Hippocampal formation (tissue), 2 donors: ENCODE results near the gene NOP16.
A peak's percentile ranks its signal among the peaks of the same experiment; 100 is the strongest.

Experiments
- DNase-seq, 2 donors: peaks; one replicate each; lab custom pipeline; 2025; lab: John Stamatoyannopoulos, UW

Gene NOP16

DNA sequence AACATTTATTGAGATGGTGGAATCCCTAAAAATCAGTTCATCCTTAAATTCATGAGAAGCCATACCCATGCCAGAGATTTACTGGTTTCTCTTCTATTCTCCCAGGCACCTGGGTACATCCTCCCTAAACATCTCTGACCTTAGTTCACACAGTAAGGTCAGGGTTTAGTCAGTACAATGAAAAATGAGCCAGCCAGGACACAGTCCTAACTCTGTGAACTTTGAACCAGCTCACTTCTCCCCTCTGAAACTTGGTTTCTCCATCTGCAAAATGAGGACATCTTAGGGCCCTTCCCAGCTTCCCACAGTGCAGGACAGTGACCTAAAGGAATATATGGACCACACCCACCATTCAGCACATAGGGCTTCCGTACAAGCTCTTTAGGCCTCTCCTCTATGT is 1.9 kb downstream of the NOP16 start:
- DNase-seq: no peak

GRCh38 chr5:176384991-176385390 is 3.4 kb downstream of the NOP16 start:
- no peak for DNase-seq

GRCh38 chr5:176384366-176384930 is 4.0 kb downstream of the NOP16 start:
- DNase-seq: no peak

- no peak for DNase-seq
Observed at GRCh38 chr5:176383961-176384360, 4.4 kb downstream of the NOP16 start.

DNA sequence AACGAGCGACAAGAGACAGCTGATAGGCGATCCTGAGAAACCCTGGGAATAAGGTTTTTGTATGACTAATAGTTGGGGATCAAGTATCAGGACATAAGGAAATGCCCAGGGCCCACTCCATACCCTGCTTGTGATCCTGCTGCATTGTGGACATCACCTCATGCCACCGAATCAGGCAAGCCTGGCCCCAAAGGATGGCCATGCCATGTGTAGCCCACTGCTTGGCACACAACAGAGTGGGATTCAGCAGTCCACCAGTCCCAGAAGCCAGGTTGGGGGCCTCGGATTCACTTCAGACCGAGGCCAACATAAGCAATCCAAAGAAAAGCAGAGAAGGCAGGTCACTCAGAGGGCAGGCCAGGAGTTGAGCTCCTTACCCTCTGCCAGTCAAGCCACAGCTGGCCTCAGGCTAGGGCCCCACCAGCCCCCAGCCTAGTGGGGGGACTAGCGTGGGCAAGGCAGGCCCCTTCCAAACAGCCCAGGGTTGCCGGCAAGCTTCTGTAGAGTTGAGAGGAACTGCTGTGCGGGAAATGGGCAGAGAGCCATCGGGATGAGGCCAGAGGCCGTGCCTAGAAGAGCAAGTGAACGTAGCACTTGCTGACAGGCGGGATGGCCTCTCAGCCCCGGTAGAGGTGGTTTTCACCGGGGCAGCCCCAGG is 5.0 kb downstream of the NOP16 start:
- no peak for DNase-seq

DNA sequence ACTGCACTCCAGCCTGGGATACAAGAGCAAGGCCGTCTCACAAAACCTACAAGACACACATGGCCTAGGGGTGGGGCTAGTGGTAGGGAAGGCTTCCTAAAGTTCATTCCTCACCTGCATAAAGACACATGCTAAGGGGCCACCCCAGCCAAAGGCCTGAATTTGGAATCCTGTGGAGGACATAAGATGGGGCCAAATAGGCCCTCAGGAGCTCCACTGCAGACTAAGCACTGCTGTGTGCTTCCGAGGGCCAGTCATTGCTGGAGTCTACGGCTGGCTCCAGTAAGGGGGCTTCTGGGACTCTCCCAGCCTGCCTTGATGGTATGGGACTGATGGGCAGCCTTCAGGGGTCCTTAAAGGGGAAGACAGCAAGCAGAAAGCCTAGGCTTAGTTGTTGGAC is 5.7 kb downstream of the NOP16 start:
- no peak for DNase-seq

DNA sequence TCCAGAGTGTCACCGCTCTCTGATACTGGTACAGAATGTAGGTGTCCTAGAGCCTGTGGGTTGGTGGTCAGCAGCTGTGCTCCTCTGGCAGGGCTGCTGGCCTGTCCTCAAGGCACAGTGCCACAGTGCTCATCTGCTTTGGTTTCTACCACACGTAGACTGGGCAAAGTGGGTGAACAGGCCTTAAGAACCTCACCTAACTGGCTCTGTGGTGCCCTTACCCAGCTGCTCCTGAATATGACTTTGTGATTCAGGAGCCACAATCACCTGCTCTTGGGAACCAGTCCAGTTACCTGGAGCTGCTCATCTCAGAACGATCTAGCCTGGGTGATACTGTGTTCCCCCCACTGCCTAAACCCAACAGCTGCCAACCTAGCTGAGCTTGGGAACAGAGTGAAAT is 6.4 kb downstream of the NOP16 start:
- DNase-seq: no peak

GRCh38 chr5:176381423-176381822 is 7.0 kb downstream of the NOP16 start:
- no peak for DNase-seq

DNA sequence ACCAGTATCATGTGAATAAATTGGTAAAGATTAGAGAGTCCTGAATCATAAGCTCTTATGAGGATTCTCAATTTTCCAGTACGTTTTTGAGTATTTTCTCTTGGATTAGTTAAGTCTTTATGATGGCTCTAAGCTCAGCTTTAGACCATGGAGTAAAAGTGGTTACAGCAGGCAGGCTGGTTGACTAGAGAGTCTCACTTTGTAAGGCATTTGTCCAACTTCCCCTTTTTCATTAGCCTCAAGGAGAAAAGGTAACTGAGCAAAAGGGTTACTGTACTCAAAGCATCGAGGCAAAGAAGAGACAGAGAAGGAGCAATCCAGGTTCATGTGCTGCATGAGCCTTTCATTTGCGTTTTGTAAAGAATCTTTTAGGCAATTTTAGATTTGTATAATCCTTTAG is 8.5 kb downstream of the NOP16 start:
- no peak for DNase-seq

DNA sequence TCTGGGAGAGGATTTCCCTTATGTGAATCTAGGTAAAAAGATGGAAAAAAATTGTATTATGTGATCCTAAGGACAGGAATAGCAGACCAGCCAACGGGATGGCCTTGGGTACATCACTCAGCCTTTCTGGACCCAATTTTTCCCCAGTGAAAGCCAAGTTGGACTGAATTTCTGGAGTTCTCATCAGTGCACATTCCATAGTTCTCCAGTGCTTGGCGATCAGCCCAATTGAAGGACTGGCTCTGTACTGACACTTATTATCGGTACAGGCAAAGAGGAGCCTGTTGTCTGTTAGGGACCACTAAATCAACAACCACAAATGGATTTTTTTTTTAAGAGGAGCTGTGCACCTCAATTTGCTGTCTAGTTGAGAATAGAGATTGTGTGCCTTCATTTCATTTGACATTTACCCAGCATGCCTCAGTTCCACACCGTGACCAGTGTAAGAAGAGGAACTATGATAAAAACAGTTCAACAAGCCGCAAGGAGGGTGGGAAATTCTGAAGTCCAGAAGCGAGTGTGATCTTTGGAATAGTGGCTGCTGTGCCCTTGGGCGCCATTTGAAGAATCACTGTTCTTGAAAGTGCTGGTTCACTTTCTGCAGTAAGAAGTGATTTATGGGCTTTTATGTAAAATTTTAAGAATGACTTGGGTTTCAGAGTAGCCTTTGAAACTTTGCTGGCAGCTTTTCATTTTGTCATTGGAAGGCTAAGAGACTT is 15.1 kb downstream of the NOP16 start:
- DNase-seq: no peak

- no peak for DNase-seq
Observed at GRCh38 chr5:176371621-176372539, 16.5 kb downstream of the NOP16 start.

GRCh38 chr5:176369934-176370711 is 18.3 kb downstream of the NOP16 start:
- no peak for DNase-seq

DNA sequence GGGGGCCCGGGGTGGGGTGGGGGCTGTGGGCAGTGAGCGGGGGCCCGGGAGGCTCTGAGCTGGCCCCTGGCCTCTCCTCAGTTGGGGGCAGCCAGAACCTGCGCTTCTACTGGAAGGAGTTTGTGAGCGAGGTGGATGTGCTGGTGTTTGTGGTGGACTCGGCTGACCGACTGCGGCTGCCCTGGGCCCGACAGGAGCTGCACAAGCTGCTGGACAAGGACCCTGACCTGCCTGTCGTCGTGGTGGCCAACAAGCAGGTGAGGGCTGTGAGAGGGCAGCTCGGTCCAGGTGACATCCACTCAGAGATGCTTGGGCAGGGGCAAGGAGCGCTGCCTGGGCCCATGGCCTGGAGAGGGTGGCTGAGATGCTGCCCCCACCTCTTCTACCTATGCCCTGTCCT is 19.7 kb downstream of the NOP16 start:
- no peak for DNase-seq

DNA sequence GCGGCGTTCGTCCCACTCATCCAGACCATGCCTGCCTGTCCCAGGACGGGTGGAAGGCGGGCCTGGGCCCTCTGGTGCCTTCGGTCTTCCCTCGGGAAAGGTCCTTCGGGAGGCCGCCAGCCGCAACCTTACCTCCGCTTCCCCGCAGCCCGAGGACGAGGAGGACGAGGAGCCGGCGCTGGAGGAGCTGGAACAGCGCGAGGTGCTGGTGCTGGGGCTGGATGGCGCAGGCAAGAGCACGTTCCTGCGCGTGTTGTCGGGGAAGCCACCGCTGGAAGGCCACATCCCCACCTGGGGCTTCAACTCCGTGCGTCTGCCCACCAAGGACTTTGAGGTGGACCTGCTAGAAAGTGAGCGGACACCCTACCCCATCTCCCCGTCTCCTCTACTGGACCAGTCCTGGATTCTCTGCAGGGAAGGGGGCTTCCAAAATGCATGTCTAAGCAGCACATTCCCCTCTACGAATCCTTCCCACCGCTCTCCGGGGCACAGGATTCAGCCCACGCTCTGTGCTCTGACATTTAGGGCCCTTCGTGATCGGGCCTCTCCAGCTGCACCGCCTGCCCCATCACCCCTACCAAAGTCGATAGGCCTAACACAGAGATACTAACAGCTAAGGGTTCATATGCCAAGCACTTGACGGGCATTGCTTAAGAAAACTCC is 22.0 kb downstream of the NOP16 start:
- DNase-seq: no peak

DNA sequence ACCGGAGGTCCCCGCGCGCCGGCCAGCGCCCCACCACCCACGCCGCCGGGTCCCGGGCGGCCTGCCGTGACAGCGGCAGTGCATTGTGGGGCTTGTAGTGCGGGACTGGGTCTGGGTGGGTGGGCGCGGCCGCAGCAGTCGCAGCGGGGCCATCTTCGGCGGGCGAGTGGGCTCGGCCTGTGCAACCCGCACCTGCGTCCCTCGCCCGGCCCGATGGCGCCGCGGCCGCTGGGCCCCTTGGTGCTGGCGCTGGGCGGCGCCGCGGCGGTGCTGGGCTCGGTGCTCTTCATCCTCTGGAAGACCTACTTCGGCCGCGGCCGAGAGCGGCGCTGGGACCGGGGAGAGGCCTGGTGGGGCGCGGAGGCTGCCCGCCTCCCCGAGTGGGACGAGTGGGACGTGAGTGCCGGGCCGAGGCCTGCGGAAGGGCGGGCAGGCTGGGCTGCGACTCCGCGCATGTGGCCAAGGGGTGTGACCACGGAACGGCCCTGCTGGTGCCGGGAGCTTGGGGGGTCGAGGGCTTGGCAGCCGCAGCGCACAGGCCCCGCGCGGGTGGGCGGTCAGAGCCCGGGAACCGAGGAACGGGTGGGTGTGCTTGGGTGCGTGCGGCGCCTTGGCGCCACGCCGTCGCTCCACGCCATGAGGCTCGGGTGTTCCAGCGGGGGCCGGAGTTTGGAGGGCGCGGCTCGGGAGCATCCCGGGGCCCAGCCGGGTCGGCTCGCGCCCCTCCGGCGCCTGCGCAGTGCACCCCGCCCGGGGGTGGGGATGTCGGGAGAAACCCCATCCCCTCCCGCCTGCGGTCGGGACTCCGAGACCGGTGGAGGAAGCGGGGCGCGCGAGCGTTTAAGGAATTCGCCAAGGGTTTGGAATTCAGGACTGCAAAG is 22.8 kb downstream of the NOP16 start, which contains the start of gene ARL10:
TSS of gene ARL10 (plus strand) at position 137 of the 881 bp plus-strand sequence. CDS start at position 214, 77 bp downstream.
- peak in 1 of 2 donors; percentile 60 for DNase-seq

GRCh38 chr5:176364765-176365350 is 23.5 kb downstream of the NOP16 start:
- no peak for DNase-seq

DNA sequence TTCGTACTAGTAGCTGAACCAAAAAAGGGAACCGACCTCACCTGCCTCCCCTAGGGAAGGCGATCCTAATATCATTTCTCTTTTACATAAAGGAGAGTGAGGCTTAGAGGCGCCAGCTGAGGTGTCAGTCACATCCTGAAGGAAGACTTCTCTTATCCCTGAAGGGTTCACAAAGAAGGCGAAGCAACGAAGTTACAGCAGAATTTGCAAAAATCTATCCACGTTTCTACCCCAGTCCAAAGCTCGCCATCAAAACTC is 26.2 kb downstream of the NOP16 start:
- DNase-seq: no peak

- DNase-seq: peak; percentile 91 to 92
Observed at GRCh38 chr5:176361437-176362232, 26.8 kb downstream of the NOP16 start, which contains the start of gene KIAA1191. TSS of gene KIAA1191 (minus strand) at chr5:176361764. CDS start at chr5:176359508, 2,256 bp downstream.
